K562 (cell line): Measurements from ENCODE around the gene LASP1. TPM values are rescaled to one million over a fixed set of nuclear protein-coding genes. Genes with fewer than 3 reads are reported as not detected.
A peak's percentile ranks its signal among the peaks of the same experiment; 100 is the strongest.

Source experiments
- CBFB ChIP-seq: sonication (generic); formaldehyde crosslinking; IDR thresholded peaks from 2 replicates; pipeline ENCODE4 v1.4.0; 2020; ENCODE audit warnings: mild to moderate bottlenecking, missing genetic modification reagents
- CREBBP ChIP-seq: IDR thresholded peaks from one replicate; pipeline ENCODE4 v1.6.1; 2012; ENCODE audit warnings: low read depth, mild to moderate bottlenecking, control low read depth, inconsistent platforms, low read length
- CTBP1 ChIP-seq: fragments of 450-650 bp; IDR thresholded peaks from 2 replicates; pipeline ENCODE4 v1.6.1; 2016; ENCODE audit warnings: borderline replicate concordance
- DACH1 ChIP-seq: fragments of 450-650 bp; IDR thresholded peaks from 2 replicates; pipeline ENCODE4 v1.6.1; 2018; ENCODE audit not compliant: partially characterized antibody
- E2F5 ChIP-seq: sonication (generic); formaldehyde crosslinking; IDR thresholded peaks from 2 replicates; pipeline ENCODE4 v1.8.0; 2022; ENCODE audit warnings: mild to moderate bottlenecking, missing genetic modification reagents
- FOXK2 ChIP-seq, 2 experiments: fragments of 450-650 bp; IDR thresholded peaks in 1 of 2; conservative IDR thresholded peaks in 1 of 2; 2 replicates each; pipeline ENCODE4 v1.6.1; 2016; ENCODE audit warnings: low read depth in 2 of 2, mild to moderate bottlenecking in 1 of 2
- ID3 ChIP-seq, 2 experiments: fragments of 250-450 bp in 1 of 2; fragments of 450-650 bp in 1 of 2; sonication (Bioruptor Pico) in 1 of 2; IDR thresholded peaks; 2 replicates each; pipeline versions ENCODE4 v1.6.1 to v1.8.0; 2016 to 2021; ENCODE audit warnings: mild to moderate bottlenecking in 2 of 2, moderate library complexity in 2 of 2, missing compliant biosample characterization in 1 of 2, missing genetic modification characterization in 1 of 2
- MITF ChIP-seq: IDR thresholded peaks from 2 replicates; pipeline ENCODE4 v1.6.1; 2014; ENCODE audit warnings: antibody characterized with exemption
- NCOA4 ChIP-seq: fragments of 450-650 bp; IDR thresholded peaks from 2 replicates; pipeline ENCODE4 v1.6.1; 2018; ENCODE audit warnings: mild to moderate bottlenecking; ENCODE audit not compliant: partially characterized antibody
- NFIX ChIP-seq: fragments of 250-450 bp; sonication (Bioruptor Pico); IDR thresholded peaks from 2 replicates; pipeline ENCODE4 v1.4.0; 2020; ENCODE audit warnings: low read depth, mild to moderate bottlenecking, moderate library complexity
- PKNOX1 ChIP-seq: fragments of 450-650 bp; IDR thresholded peaks from 2 replicates; pipeline ENCODE4 v1.6.1; 2016
- POLR2AphosphoS2 ChIP-seq: IDR thresholded peaks from 2 replicates; pipeline ENCODE4 v1.6.1; 2012; ENCODE audit warnings: low read length, improper control_type of control experiment
- RBM14 ChIP-seq: fragments of 200-400 bp; formaldehyde crosslinking; IDR thresholded peaks from 2 replicates; pipeline ENCODE4 v1.6.1; 2018; ENCODE audit warnings: low read depth, mild to moderate bottlenecking, low read length, moderate library complexity, borderline replicate concordance; ENCODE audit not compliant: insufficient read depth
- RBM22 ChIP-seq: fragments of 200-400 bp; formaldehyde crosslinking; IDR thresholded peaks from 2 replicates; pipeline ENCODE4 v1.6.1; 2018; ENCODE audit warnings: low read length, low read depth; ENCODE audit not compliant: poor library complexity, severe bottlenecking
- SP1 ChIP-seq: sonication (generic); formaldehyde crosslinking; IDR thresholded peaks from 2 replicates; pipeline ENCODE4 v1.8.1; 2022; ENCODE audit warnings: mild to moderate bottlenecking, missing genetic modification reagents
- TBL1XR1 ChIP-seq, 2 experiments: IDR thresholded peaks; 2 replicates each; pipeline ENCODE4 v1.6.1; 2012; ENCODE audit warnings: improper control_type of control experiment in 2 of 2, low read length in 2 of 2, mild to moderate bottlenecking in 1 of 2
- TGIF2 ChIP-seq: sonication (generic); formaldehyde crosslinking; IDR thresholded peaks from 2 replicates; pipeline ENCODE4 v1.8.1; 2022; ENCODE audit warnings: mild to moderate bottlenecking, missing genetic modification reagents, moderate library complexity
- YY1 ChIP-seq, 3 experiments: IDR thresholded peaks; 2 replicates each; pipeline ENCODE4 v1.6.1; 2011; ENCODE audit warnings: low read length in 2 of 3, mild to moderate bottlenecking in 2 of 3, moderate library complexity in 2 of 3, borderline replicate concordance in 1 of 3, control low read depth in 1 of 3, low read depth in 1 of 3; ENCODE audit not compliant: insufficient read depth in 3 of 3, insufficient replicate concordance in 2 of 3, control insufficient read depth in 1 of 3, insufficient read length in 1 of 3; ENCODE audit errors: extremely low read depth in 1 of 3
- ZNF174 ChIP-seq: fragments of 250-450 bp; sonication (Bioruptor Pico); IDR thresholded peaks from 2 replicates; pipeline ENCODE4 v1.4.0; 2020; ENCODE audit warnings: mild to moderate bottlenecking
- ZNF512 ChIP-seq: IDR thresholded peaks from 2 replicates; pipeline ENCODE4 v1.6.1; 2016; ENCODE audit warnings: missing genetic modification characterization, missing compliant biosample characterization
- ZNF583 ChIP-seq: fragments of 250-450 bp; sonication (Bioruptor Pico); IDR thresholded peaks from 2 replicates; pipeline ENCODE4 v1.4.0; 2020
- polyA plus RNA-seq, 8 experiments: library from polyadenylated mRNA; depleted of rRNA in 4 of 8; stranded (reverse) in 5 of 8; unstranded in 3 of 8; fragments of >200 nt; fragmentation: Nextera tagmentation in 2 of 8; fragmentation: Illumina TruSeq in 1 of 8; extraction: Ambion mirVana in 2 of 8; extraction: Trizol in 1 of 8; gene quantifications; 2 replicates each; pipeline versions ENCODE4 v1.2.1 to v1.2.3, GENCODE V29; 2011 to 2014; ENCODE audit warnings: inconsistent platforms in 1 of 8, missing spikeins in 1 of 8
- total RNA-seq, 7 experiments: library from RNA; depleted of rRNA in 6 of 7; stranded (reverse); fragments of >200 nt in 6 of 7; fragmentation: Illumina TruSeq in 2 of 7; extraction: Trizol in 2 of 7; gene quantifications; 2 replicates each; pipeline versions ENCODE4 v1.2.1 to v1.2.3, GENCODE V29; 2011 to 2021; ENCODE audit warnings: low replicate concordance in 1 of 7

LASP1 gene
- total and polyA plus RNA-seq, 9 of the 15 experiments (the other 6 are each of a cell fraction or from before 2014, with no cell fraction given): 23.0 to 125 (median 55.3) TPM

- TF ChIP-seq E2F5: no peak
- TF ChIP-seq RBM22: peak; percentile 51
- TF ChIP-seq TGIF2 (CRISPR knock-in tag): no peak
- TF ChIP-seq SP1 (CRISPR knock-in tag): peak; percentile 87
- no peak for TF ChIP-seq POLR2AphosphoS2
- peak; percentile 41 to 90; a peak in 2 of 4 replicates for TF ChIP-seq TBL1XR1 (IDR thresholded peaks at IDR 0.05; ENCODE audit: low read length in 2 of 2)
- TF ChIP-seq YY1 (IDR thresholded peaks at IDR 0.05; ENCODE audit: borderline replicate concordance in 1 of 3, control insufficient read depth in 1 of 3, extremely low read depth in 1 of 3, insufficient read depth in 3 of 3, insufficient read length in 1 of 3, insufficient replicate concordance in 2 of 3, low read depth in 1 of 3, low read length in 2 of 3): peak in 1 of 3 experiments; percentile 22
- no peak for TF ChIP-seq CTBP1
- TF ChIP-seq CREBBP: no peak
- TF ChIP-seq PKNOX1: no peak
- TF ChIP-seq CBFB (CRISPR knock-in tag): peak; percentile 61; the same call in 1 of the 2 replicates
- no peak for TF ChIP-seq DACH1
- TF ChIP-seq NCOA4: no peak
- no peak for TF ChIP-seq RBM14
- TF ChIP-seq FOXK2 (conservative IDR thresholded peaks at IDR 0.05 in 1 of 2, IDR thresholded peaks at IDR 0.05 in 1 of 2; ENCODE audit: low read depth in 2 of 2): peak; percentile 89 to 91; a peak in 3 of 4 replicates
- no peak for TF ChIP-seq ZNF174
- TF ChIP-seq MITF: peak; percentile 48; the same call in 1 of the 2 replicates
- no peak for TF ChIP-seq NFIX (CRISPR knock-in tag)
- no peak for TF ChIP-seq ZNF583 (CRISPR knock-in tag)
- TF ChIP-seq ZNF512 (tag): no peak
- no peak for TF ChIP-seq ID3 (CRISPR knock-in tag; IDR thresholded peaks at IDR 0.05)
- peak; percentile 34; the same call in 1 of the 2 replicates for TF ChIP-seq ID3 (tag; IDR thresholded peaks at IDR 0.05)
Observed at GRCh38 chr17:38853292-38854219, 16.3 kb upstream of the LASP1 start, which contains the start of gene RPL23 (continued).
